ENCODE results near the gene PPP1R3F. TPM values are rescaled to one million over a fixed set of nuclear protein-coding genes. Genes with fewer than 3 reads are reported as not detected.

PPP1R3F gene
- polyA plus RNA-seq, 1 donor from 2014 or later: 21.0 TPM

DNA sequence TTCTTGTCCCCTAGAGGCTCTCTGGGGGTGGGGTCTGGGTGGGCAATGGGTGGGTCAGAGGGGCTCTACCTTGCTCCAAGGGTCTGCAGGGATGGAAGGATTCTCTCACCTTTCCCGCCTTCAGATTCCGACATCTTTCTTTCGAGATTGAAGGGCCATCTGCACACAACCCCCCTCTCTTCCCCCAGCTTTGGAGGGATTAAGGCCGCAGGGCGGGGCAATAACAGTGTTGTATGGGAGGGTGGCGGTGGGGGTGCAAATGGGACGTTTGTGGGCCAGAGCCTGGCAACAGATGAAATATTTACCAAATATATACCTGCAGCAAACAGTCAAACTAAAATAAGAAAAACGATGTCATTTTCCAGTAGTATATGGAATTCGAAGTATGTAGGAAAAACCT lies 36.4 kb upstream of the PPP1R3F start, which contains the start of gene CACNA1F:
Gene CACNA1F, minus strand, starts transcription at position 165 of the 400 bp plus-strand sequence. Its CDS starts 31 bp downstream, at position 134.
- no peaks in the 10 kb centered on the region for H3F3A ChIP-seq (ENCODE audit: insufficient read depth, low read length, poor library complexity, severe bottlenecking)
- no peaks in the 10 kb centered on the region for H3K9me2 ChIP-seq (ENCODE audit: insufficient read depth, low read length)
- no peak within 1 kb of the TSS for H2AFZ ChIP-seq (ENCODE audit: low read depth, low read length)
- H3K27ac ChIP-seq (ENCODE audit: low read length): no peak within 1 kb of the TSS
- no peaks in the 10 kb centered on the region for H3K27me3 ChIP-seq (ENCODE audit: insufficient read depth, low read depth, low read length)
- H3K79me2 ChIP-seq (replicated peaks; ENCODE audit: insufficient read depth, low read length): no peaks in the 10 kb centered on the region
- H3K36me3 ChIP-seq (ENCODE audit: insufficient read depth, low read length): no peaks in the 10 kb centered on the region
- H3K9me3 ChIP-seq (ENCODE audit: low read length): no peaks in the 10 kb centered on the region
- no peak within 1 kb of the TSS for H3K9ac ChIP-seq (ENCODE audit: low read length)
- no peak for TF ChIP-seq POLR2AphosphoS5 (IDR thresholded peaks at IDR 0.05)
- TF ChIP-seq, protein P1, sequence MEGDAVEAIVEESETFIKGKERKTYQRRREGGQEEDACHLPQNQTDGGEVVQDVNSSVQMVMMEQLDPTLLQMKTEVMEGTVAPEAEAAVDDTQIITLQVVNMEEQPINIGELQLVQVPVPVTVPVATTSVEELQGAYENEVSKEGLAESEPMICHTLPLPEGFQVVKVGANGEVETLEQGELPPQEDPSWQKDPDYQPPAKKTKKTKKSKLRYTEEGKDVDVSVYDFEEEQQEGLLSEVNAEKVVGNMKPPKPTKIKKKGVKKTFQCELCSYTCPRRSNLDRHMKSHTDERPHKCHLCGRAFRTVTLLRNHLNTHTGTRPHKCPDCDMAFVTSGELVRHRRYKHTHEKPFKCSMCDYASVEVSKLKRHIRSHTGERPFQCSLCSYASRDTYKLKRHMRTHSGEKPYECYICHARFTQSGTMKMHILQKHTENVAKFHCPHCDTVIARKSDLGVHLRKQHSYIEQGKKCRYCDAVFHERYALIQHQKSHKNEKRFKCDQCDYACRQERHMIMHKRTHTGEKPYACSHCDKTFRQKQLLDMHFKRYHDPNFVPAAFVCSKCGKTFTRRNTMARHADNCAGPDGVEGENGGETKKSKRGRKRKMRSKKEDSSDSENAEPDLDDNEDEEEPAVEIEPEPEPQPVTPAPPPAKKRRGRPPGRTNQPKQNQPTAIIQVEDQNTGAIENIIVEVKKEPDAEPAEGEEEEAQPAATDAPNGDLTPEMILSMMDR (IDR thresholded peaks at IDR 0.05; ENCODE audit: poor library complexity, severe bottlenecking): no peak
- TF ChIP-seq SMC3 (conservative IDR thresholded peaks at IDR 0.05; ENCODE audit: poor library complexity): no peak
- TF ChIP-seq REST (IDR thresholded peaks at IDR 0.05; ENCODE audit: borderline replicate concordance): no peak
- TF ChIP-seq EP300 (conservative IDR thresholded peaks at IDR 0.05; ENCODE audit: poor library complexity, severe bottlenecking): no peak
- TF ChIP-seq MXI1 (conservative IDR thresholded peaks at IDR 0.05; ENCODE audit: poor library complexity, severe bottlenecking): no peak
- TF ChIP-seq TAF1 (IDR thresholded peaks at IDR 0.05; ENCODE audit: low read depth): no peak
- no peak for TF ChIP-seq RAD21 (conservative IDR thresholded peaks at IDR 0.05)
- no peak for TF ChIP-seq EZH2 (IDR thresholded peaks at IDR 0.05; ENCODE audit: borderline replicate concordance, insufficient read depth, low read length, poor library complexity, severe bottlenecking)
- no peak within 1 kb of the TSS for H3K4me2 ChIP-seq (ENCODE audit: low read length)
- H4K20me1 ChIP-seq (ENCODE audit: insufficient read depth): no peaks in the 10 kb centered on the region
- no peak within 1 kb of the TSS for H3K4me3 ChIP-seq (ENCODE audit: low read length)

- no peak overlapping the region for H2AFZ ChIP-seq (ENCODE audit: low read depth, low read length)
- H3K79me2 ChIP-seq (replicated peaks; ENCODE audit: insufficient read depth, low read length): no peaks in the 10 kb centered on the region
- TF ChIP-seq SMC3 (conservative IDR thresholded peaks at IDR 0.05; ENCODE audit: poor library complexity): no peak
- no peak for TF ChIP-seq MXI1 (conservative IDR thresholded peaks at IDR 0.05; ENCODE audit: poor library complexity, severe bottlenecking)
- TF ChIP-seq EZH2 (IDR thresholded peaks at IDR 0.05; ENCODE audit: borderline replicate concordance, insufficient read depth, low read length, poor library complexity, severe bottlenecking): no peak
- TF ChIP-seq, protein P1 (IDR thresholded peaks at IDR 0.05; ENCODE audit: poor library complexity, severe bottlenecking): no peak
- TF ChIP-seq REST (IDR thresholded peaks at IDR 0.05; ENCODE audit: borderline replicate concordance): no peak
- TF ChIP-seq TAF1 (IDR thresholded peaks at IDR 0.05; ENCODE audit: low read depth): no peak
- no peak for TF ChIP-seq RAD21 (conservative IDR thresholded peaks at IDR 0.05)
- no peak for TF ChIP-seq EP300 (conservative IDR thresholded peaks at IDR 0.05; ENCODE audit: poor library complexity, severe bottlenecking)
- no peak for TF ChIP-seq POLR2AphosphoS5 (IDR thresholded peaks at IDR 0.05)
- no peak overlapping the region for H3K4me3 ChIP-seq (ENCODE audit: low read length)
- no peaks in the 10 kb centered on the region for H3K9me2 ChIP-seq (ENCODE audit: insufficient read depth, low read length)
- H3K27me3 ChIP-seq (ENCODE audit: insufficient read depth, low read depth, low read length): no peaks in the 10 kb centered on the region
- H3K27ac ChIP-seq (ENCODE audit: low read length): no peak overlapping the region
- no peaks in the 10 kb centered on the region for H3F3A ChIP-seq (ENCODE audit: insufficient read depth, low read length, poor library complexity, severe bottlenecking)
- no peaks in the 10 kb centered on the region for H3K36me3 ChIP-seq (ENCODE audit: insufficient read depth, low read length)
- no peaks in the 10 kb centered on the region for H4K20me1 ChIP-seq (ENCODE audit: insufficient read depth)
- no peak overlapping the region for H3K9ac ChIP-seq (ENCODE audit: low read length)
- no peaks in the 10 kb centered on the region for H3K9me3 ChIP-seq (ENCODE audit: low read length)
- no peak overlapping the region for H3K4me2 ChIP-seq (ENCODE audit: low read length)
Observed at GRCh38 chrX:49233887-49234555, 35.6 kb upstream of the PPP1R3F start.

Measured in neural cell (in vitro differentiated cells).